DMS114 treated with DMSO at 0.1 percent for 48 hours (cell line): ENCODE data around the gene RABGAP1.

Experiments
- DNase-seq: peaks from one replicate; lab custom pipeline; 2025; ENCODE audit not compliant: unreplicated experiment; lab: John Stamatoyannopoulos, UW

RABGAP1 gene

DNA sequence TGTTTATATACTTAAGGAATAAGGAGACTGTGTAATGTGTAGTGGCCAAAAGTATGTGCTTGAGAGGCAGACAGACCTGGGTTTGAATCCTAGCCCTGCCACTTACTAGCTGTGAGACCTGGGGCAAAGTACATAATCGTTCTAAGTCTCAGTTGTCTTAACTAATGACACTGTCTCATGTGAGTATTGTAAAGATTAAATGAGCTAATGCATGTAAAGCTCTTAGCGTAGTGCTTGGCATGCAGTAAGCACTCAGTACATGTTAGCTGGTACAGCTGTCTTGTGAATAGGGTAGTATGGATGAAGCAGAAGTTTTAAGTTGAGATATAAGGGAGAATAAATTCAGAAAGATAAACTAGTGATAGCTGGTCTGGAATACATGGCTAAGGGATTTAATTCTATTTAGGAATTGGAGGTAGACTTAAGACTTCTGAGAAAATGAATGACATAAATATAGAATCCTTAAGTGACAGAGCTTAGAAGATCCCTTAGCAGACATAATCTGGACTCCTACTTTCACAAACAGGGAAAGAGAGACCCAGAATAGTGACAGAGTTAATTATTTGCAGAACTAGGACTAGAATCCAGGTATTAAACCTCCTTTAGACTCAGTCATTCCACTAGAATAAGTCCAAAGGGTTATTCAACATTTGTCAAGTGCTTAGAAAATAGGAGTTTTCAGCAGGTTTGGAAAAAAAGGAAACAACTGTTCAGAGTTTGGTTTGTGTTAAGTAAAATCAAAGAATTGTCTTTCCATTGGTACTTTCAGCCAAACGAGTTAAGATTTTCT, 105.8 kb downstream of the RABGAP1 start:
- DNase-seq, result no peak

DNA sequence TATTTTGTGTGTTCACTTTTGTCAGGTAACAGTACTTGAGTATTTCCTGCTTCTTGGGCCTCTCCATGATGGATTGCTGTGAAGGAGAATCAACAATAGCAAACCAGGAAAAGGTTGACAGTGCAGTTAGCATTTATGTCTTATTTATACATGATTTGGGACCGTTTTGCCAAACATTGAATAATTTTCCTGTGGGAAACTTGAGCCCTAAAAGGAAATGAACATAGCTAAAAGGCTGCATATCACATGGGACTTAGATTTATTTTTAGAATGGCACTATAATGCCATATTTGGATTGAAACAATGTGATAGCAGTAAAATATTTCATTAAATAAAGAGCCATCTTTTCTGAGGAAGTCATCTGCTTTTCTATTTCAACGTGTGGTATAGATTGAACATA, 107.9 kb downstream of the RABGAP1 start:
- no peak for DNase-seq

- DNase-seq, result no peak
Measured at GRCh38 chr9:123049589-123050222, 108.9 kb downstream of the RABGAP1 start.

GRCh38 chr9:123053046-123053445, 112.2 kb downstream of the RABGAP1 start:
- no peak for DNase-seq

DNA sequence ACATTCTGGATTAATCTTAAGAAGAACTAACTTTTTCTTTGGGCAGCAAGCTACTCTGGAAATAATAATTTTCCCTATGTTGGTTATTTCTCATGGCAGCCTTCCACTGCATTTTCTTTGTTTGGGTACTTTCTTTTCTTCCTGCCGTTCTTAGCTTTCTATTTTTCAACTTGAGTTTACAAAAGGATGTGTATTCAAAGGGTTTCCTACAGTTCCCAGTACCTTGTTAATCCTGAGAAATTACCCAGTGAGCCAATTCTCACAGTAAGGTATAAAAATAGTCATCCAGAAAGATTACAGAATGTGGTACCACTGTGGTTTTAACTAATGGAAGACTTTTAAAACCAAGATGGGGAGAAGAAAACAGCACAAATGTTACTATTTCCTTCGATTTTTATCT, 112.9 kb downstream of the RABGAP1 start:
- DNase-seq, result no peak

- DNase-seq, result no peak
Measured at GRCh38 chr9:123058834-123059233, 118.0 kb downstream of the RABGAP1 start.

GRCh38 chr9:123059472-123060220, 118.8 kb downstream of the RABGAP1 start:
- DNase-seq, result no peak

DNA sequence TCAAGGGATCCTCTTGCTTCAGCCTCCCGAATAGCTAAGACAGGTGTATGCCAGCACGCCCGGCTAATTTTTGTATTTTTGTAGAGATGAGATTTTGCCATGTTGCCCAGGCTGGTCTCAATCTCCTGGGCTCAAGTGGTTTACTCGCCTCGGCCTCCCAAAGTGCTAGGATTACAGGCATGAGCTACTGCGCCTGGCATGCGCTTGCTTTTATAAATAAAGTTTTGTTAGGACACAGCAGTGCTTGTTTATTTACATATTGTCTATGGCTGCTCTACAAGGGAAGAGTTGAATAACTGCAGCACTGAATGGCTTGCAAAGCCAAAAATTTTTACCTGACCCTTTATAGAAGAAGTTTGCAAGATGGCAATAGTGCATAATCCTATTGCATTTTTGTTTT, 120.4 kb downstream of the RABGAP1 start:
- no peak for DNase-seq

- DNase-seq, result no peak
Measured at GRCh38 chr9:123062351-123063176, 121.7 kb downstream of the RABGAP1 start.

GRCh38 chr9:123063177-123063598, 122.4 kb downstream of the RABGAP1 start:
- no peak for DNase-seq

DNA sequence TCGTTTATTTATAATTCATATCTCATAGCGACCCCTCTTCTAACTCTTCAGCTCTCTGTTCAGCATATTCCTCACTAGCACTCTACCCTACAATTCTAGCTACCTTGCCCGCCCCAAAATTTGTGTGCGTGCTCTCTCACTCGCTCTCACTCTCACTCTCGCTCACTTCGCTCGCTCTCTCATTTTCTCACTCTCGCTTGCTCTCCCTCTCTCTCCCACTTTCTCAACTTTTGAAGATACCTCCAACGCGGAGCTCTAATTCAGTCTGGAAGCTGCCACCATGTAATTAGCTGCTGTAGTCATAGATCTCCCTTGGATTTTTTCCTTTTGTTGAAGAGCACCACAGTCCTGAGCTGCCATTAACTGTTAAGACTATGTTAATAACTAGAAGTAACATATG, 123.1 kb downstream of the RABGAP1 start:
- DNase-seq, result no peak

DNA sequence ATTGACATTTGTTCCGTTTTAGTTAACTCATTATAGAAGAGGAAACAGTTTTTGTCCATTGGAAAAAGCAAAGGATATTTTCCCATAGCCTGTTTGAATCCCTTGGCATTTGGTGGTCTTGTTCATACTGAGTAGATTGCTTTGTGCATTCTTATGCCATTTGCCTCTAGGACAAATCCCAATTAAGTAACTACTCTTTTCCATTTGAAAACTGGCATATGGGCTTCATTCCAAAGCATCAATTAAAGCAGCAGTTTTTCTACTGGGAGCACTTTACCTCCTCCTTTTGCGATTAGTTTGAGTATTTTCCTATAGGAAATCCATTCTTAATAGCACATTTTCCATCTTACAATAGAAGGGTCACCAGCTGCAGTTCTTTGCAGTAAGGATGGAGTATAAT, 123.9 kb downstream of the RABGAP1 start:
- DNase-seq, result no peak

GRCh38 chr9:123065196-123065595, 124.4 kb downstream of the RABGAP1 start:
- no peak for DNase-seq

DNA sequence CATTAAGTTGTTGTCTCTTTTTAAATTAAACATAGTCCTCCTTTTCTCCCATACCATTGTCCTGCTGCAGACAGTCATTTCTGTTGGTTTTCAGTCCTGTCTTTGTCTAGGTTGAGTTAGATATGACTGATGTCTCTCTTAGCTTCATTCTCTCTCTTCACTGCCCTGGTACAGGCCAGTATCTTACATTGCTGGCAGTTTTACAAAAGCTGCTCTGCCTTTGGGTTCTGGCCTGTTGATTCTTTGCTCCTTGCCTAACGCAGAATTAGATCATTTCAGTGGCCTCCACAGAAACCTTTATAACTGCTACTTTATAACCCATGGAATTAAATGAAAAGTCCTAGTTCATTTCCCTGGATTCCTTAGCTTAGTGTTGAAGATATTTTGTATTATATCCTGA, 126.3 kb downstream of the RABGAP1 start:
- DNase-seq, result no peak

GRCh38 chr9:123069010-123069481, 128.2 kb downstream of the RABGAP1 start:
- no peak for DNase-seq

DNA sequence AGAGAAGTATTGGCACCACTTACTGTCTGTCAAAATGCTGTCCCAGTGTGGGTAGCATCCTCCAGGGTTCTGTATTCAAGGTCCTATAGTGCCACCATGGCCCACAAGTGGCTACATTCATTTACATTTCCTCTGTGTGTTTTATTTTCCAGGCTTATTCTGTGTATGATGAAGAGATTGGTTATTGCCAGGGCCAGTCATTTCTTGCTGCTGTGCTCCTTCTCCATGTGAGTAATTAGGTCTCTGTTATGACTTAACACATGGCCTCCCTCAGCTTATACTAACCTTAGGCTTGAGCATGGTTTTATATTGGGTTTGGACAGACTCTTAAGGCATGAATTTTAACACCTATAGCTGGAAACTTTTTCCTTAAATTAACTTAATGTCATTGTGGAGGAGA, 129.4 kb downstream of the RABGAP1 start:
- DNase-seq, result no peak

DNA sequence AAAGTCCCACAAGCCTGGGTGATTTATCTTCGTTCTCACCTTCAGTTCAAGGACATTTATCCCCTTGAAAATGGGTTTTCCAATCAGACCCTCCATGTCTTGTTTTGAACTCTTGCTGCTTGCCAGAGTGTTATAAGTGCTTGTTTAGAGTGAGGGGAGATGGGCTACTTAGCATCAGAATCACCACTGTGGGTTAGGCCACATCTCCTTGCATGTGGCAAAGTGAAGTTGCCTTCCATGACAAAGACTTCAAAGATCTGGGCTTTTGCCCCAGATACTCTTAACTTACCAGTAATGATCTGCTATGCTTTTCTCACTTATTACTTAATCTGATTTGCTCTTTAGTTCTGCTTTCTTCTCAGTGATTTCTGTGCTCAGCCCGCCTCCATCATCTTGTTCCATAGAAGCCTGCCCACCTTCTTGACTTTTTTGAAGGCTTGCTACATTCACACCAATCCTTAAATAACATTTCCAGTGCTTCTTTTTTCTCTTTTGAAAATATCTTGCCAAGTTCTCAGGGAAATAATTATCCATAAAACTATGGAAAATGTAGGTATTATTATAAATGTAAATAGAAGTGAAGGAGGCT, 131.7 kb downstream of the RABGAP1 start:
- DNase-seq, result no peak

- DNase-seq, result no peak
Measured at GRCh38 chr9:123073441-123073840, 132.6 kb downstream of the RABGAP1 start.

- DNase-seq, result no peak
Measured at GRCh38 chr9:123073991-123074422, 133.2 kb downstream of the RABGAP1 start.

DNA sequence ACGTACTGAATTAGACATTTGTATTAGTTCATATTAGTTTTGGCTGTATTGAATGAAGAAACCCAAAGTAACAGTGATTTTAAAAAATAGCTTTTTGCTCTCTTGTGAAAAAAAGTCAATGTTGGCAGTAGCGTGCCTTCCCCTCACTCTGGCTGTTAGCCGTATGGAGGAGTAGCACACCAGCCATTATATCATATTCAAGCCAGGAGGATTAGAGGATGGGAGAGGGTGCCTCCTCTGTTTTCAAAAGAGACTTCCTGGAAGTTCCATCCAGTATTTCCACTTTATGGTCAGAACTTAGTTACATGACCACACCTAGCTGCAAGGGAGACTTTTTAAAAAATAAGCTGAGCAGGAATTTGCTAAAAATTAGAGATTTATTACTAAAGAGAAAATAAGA, 133.8 kb downstream of the RABGAP1 start:
- DNase-seq, result no peak

DNA sequence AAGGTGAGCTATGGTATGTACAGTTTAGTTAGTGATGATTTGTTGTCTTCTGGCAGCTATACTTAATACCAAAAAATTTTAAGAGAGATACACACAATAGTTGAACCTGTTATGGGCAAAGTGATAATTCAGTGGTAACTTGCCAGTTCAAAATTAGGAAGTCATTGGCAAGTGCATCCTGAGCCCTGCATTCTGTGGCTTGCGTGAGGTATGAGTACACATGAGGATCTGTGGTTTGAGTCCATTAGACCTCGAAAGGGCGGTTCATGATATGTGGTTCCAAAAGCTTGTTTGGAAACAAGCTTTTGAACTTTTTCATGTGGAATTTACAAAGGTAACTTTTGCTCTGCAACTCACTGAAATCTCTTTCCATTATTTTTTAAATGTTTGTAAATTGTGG, 139.6 kb downstream of the RABGAP1 start:
- no peak for DNase-seq
